Measurements from ENCODE around the gene CCND3. TPM values are rescaled to one million over a fixed set of nuclear protein-coding genes. Genes with fewer than 3 reads are reported as not detected.
"Not testable (repeated sequence)": the region's sequence is repeated elsewhere in the genome, so short reads cannot be mapped to it uniquely, and the experiment has no call there.

CCND3 gene
- total and polyA plus RNA-seq, 4 donors = 21.1 to 44.0 (median 32.2) TPM

- 92% methylated on average over 2 of the region's 4 CpGs for WGBS (ENCODE audit: insufficient coverage)
- Histone ChIP-seq H3K4me3 (ENCODE audit: low read depth, low read length) (no peak overlapping the region), H3K27me3 (ENCODE audit: control insufficient read depth, insufficient read depth, low read length) (no peaks in the 10 kb centered on the region), H3K27ac (ENCODE audit: low read depth, low read length) (no peak overlapping the region), H3K36me3 (ENCODE audit: control insufficient read depth, insufficient read depth, low read length) (no peaks in the 10 kb centered on the region), H3K4me1 (ENCODE audit: control insufficient read depth, insufficient read depth, low read length) (no peaks in the 10 kb centered on the region), H3K9me3 (ENCODE audit: control insufficient read depth, insufficient read depth, low read length) (no peaks in the 10 kb centered on the region)
- DNase-seq (ENCODE audit: low read depth in 4 of 6, low spot score in 6 of 6) = no peak
Measured at GRCh38 chr6:41957117-41957516, 15.5 kb upstream of the CCND3 start.

- no peaks in the 10 kb centered on the region for H3K9me3 ChIP-seq (ENCODE audit: control insufficient read depth, insufficient read depth, low read length)
- no peak overlapping the region for H3K4me3 ChIP-seq (ENCODE audit: low read depth, low read length)
- H3K27me3 ChIP-seq (ENCODE audit: control insufficient read depth, insufficient read depth, low read length) = no peaks in the 10 kb centered on the region
- H3K36me3 ChIP-seq (ENCODE audit: control insufficient read depth, insufficient read depth, low read length) = no peaks in the 10 kb centered on the region
- no peaks in the 10 kb centered on the region for H3K4me1 ChIP-seq (ENCODE audit: control insufficient read depth, insufficient read depth, low read length)
- WGBS (ENCODE audit: insufficient coverage) = no CpG with 5 or more reads among the region's 2 CpGs
- DNase-seq (ENCODE audit: low read depth in 4 of 6, low spot score in 6 of 6) = no peak
- H3K27ac ChIP-seq (ENCODE audit: low read depth, low read length) = no peak overlapping the region
Measured at GRCh38 chr6:41955412-41955811, 13.8 kb upstream of the CCND3 start.

GRCh38 chr6:41954668-41955067, 13.1 kb upstream of the CCND3 start:
- no peak overlapping the region for H3K4me3 ChIP-seq (ENCODE audit: low read depth, low read length)
- no peak for DNase-seq (ENCODE audit: low read depth in 4 of 6, low spot score in 6 of 6)
- no peaks in the 10 kb centered on the region for H3K27me3 ChIP-seq (ENCODE audit: control insufficient read depth, insufficient read depth, low read length)
- H3K27ac ChIP-seq (ENCODE audit: low read depth, low read length) = no peak overlapping the region
- H3K9me3 ChIP-seq (ENCODE audit: control insufficient read depth, insufficient read depth, low read length) = no peaks in the 10 kb centered on the region
- H3K36me3 ChIP-seq (ENCODE audit: control insufficient read depth, insufficient read depth, low read length) = no peaks in the 10 kb centered on the region
- H3K4me1 ChIP-seq (ENCODE audit: control insufficient read depth, insufficient read depth, low read length) = no peaks in the 10 kb centered on the region
- no CpG with 5 or more reads among the region's 2 CpGs for WGBS (ENCODE audit: insufficient coverage)

- DNase-seq (ENCODE audit: low read depth in 4 of 6, low spot score in 6 of 6) = no peak
- whole genome bisulfite sequencing (ENCODE audit: insufficient coverage) = 88% methylated on average over 10 of the region's 10 CpGs
Measured at GRCh38 chr6:41947581-41948220, 6.1 kb upstream of the CCND3 start.

GRCh38 chr6:41943456-41943855, 1.8 kb upstream of the CCND3 start:
- Histone ChIP-seq H3K4me3 (ENCODE audit: low read depth, low read length) (no peak overlapping the region), H3K27ac (ENCODE audit: low read depth, low read length) (no peak overlapping the region)

More at GRCh38 chr6:41947581-41948220, 6.1 kb upstream of the CCND3 start:
- Histone ChIP-seq H3K27me3 (ENCODE audit: control insufficient read depth, insufficient read depth, low read length) (no peaks in the 10 kb centered on the region), H3K4me3 (ENCODE audit: low read depth, low read length) (no peak overlapping the region), H3K9me3 (ENCODE audit: control insufficient read depth, insufficient read depth, low read length) (no peaks in the 10 kb centered on the region), H3K27ac (ENCODE audit: low read depth, low read length) (no peak overlapping the region), H3K4me1 (ENCODE audit: control insufficient read depth, insufficient read depth, low read length) (no peaks in the 10 kb centered on the region), H3K36me3 (ENCODE audit: control insufficient read depth, insufficient read depth, low read length) (no peaks in the 10 kb centered on the region)

GRCh38 chr6:41942882-41943281, 1.3 kb upstream of the CCND3 start:
- not testable (repeated sequence) for H3K36me3 ChIP-seq (ENCODE audit: control insufficient read depth, insufficient read depth, low read length); DNase-seq (ENCODE audit: low read depth in 4 of 6, low spot score in 6 of 6); H3K27me3 ChIP-seq (ENCODE audit: control insufficient read depth, insufficient read depth, low read length); H3K4me3 ChIP-seq (ENCODE audit: low read depth, low read length); H3K27ac ChIP-seq (ENCODE audit: low read depth, low read length); H3K9me3 ChIP-seq (ENCODE audit: control insufficient read depth, insufficient read depth, low read length)
- peaks cover 36% of the 10 kb centered on the region for H3K4me1 ChIP-seq (ENCODE audit: control insufficient read depth, insufficient read depth, low read length)
- 84% methylated on average over 5 of the region's 14 CpGs for WGBS (ENCODE audit: insufficient coverage)

More at GRCh38 chr6:41943456-41943855, 1.8 kb upstream of the CCND3 start:
- H3K36me3 ChIP-seq (ENCODE audit: control insufficient read depth, insufficient read depth, low read length) = no peaks in the 10 kb centered on the region
- H3K9me3 ChIP-seq (ENCODE audit: control insufficient read depth, insufficient read depth, low read length) = no peaks in the 10 kb centered on the region
- peaks cover 30% of the 10 kb centered on the region for H3K4me1 ChIP-seq (ENCODE audit: control insufficient read depth, insufficient read depth, low read length)
- H3K27me3 ChIP-seq (ENCODE audit: control insufficient read depth, insufficient read depth, low read length) = no peaks in the 10 kb centered on the region
- no peak for DNase-seq (ENCODE audit: low read depth in 4 of 6, low spot score in 6 of 6)

- H3K27me3 ChIP-seq (ENCODE audit: control insufficient read depth, insufficient read depth, low read length) = no peaks in the 10 kb centered on the region
- peak overlapping the region; percentile 63 for H3K27ac ChIP-seq (ENCODE audit: low read depth, low read length)
- no peaks in the 10 kb centered on the region for H3K9me3 ChIP-seq (ENCODE audit: control insufficient read depth, insufficient read depth, low read length)
- DNase-seq (ENCODE audit: low read depth in 4 of 6, low spot score in 6 of 6) = no peak
- peaks cover 1% of the 10 kb centered on the region for H3K36me3 ChIP-seq (ENCODE audit: control insufficient read depth, insufficient read depth, low read length)
- 44% methylated on average over 14 of the region's 20 CpGs for WGBS (ENCODE audit: insufficient coverage)
- H3K4me1 ChIP-seq (ENCODE audit: control insufficient read depth, insufficient read depth, low read length) = peaks cover 39% of the 10 kb centered on the region
- H3K4me3 ChIP-seq (ENCODE audit: low read depth, low read length) = peak overlapping the region; percentile 90
Measured at GRCh38 chr6:41942067-41942851, 651 bp upstream of the CCND3 start.

GRCh38 chr6:41940759-41941279, 789 bp downstream of the CCND3 start:
- H3K9me3 ChIP-seq (ENCODE audit: control insufficient read depth, insufficient read depth, low read length) = no peaks in the 10 kb centered on the region
- peaks cover 14% of the 10 kb centered on the region for H3K36me3 ChIP-seq (ENCODE audit: control insufficient read depth, insufficient read depth, low read length)
- H3K4me3 ChIP-seq (ENCODE audit: low read depth, low read length) = peak overlapping the region; percentile 90
- H3K4me1 ChIP-seq (ENCODE audit: control insufficient read depth, insufficient read depth, low read length) = peaks cover 48% of the 10 kb centered on the region
- WGBS (ENCODE audit: insufficient coverage) = under 1% methylated on average over 28 of the region's 38 CpGs
- peak in 2 of 6 donors; percentile 43 to 69 for DNase-seq (ENCODE audit: low read depth in 4 of 6, low spot score in 6 of 6)
- H3K27me3 ChIP-seq (ENCODE audit: control insufficient read depth, insufficient read depth, low read length) = no peaks in the 10 kb centered on the region
- H3K27ac ChIP-seq (ENCODE audit: low read depth, low read length) = peak overlapping the region; percentile 63

GRCh38 chr6:41939848-41940758, 1.5 kb downstream of the CCND3 start:
- peaks cover 49% of the 10 kb centered on the region for H3K4me1 ChIP-seq (ENCODE audit: control insufficient read depth, insufficient read depth, low read length)
- 15% methylated on average over 20 of the region's 27 CpGs for WGBS (ENCODE audit: insufficient coverage)
- no peaks in the 10 kb centered on the region for H3K27me3 ChIP-seq (ENCODE audit: control insufficient read depth, insufficient read depth, low read length)
- no peaks in the 10 kb centered on the region for H3K9me3 ChIP-seq (ENCODE audit: control insufficient read depth, insufficient read depth, low read length)
- peaks cover 21% of the 10 kb centered on the region for H3K36me3 ChIP-seq (ENCODE audit: control insufficient read depth, insufficient read depth, low read length)
- peak overlapping the region; percentile 63 for H3K27ac ChIP-seq (ENCODE audit: low read depth, low read length)
- H3K4me3 ChIP-seq (ENCODE audit: low read depth, low read length) = peak overlapping the region; percentile 90
- DNase-seq (ENCODE audit: low read depth in 4 of 6, low spot score in 6 of 6) = peak in 1 of 6 donors; percentile 9
